WERI-Rb-1 (cell line): ENCODE measurements around the gene ALB.

Source experiments
- DNase-seq: peaks from one replicate; pipeline ENCODE4 v3.0.0-alpha.2; 2020
- H3K27ac ChIP-seq: fragments of 250-450 bp; sonication (Bioruptor Pico); 2 replicates; pipeline ENCODE4 v1.5.1; 2020; ENCODE audit warnings: mild to moderate bottlenecking, moderate library complexity
- H3K27me3 ChIP-seq: fragments of 250-450 bp; sonication (Bioruptor Pico); 2 replicates; pipeline ENCODE4 v1.5.1; 2021; ENCODE audit warnings: mild to moderate bottlenecking, low read depth, moderate library complexity; ENCODE audit not compliant: insufficient read depth, severe bottlenecking
- H3K36me3 ChIP-seq: fragments of 250-450 bp; sonication (Bioruptor Pico); 2 replicates; pipeline ENCODE4 v1.5.1; 2020; ENCODE audit warnings: mild to moderate bottlenecking, moderate library complexity
- H3K4me3 ChIP-seq: 2 replicates; pipeline ENCODE4 v1.5.1; 2011; ENCODE audit warnings: low read depth, mild to moderate bottlenecking, control low read depth, low read length
- H3K9me3 ChIP-seq: fragments of 250-450 bp; sonication (Bioruptor Pico); 2 replicates; pipeline ENCODE4 v1.5.1; 2021; ENCODE audit warnings: mild to moderate bottlenecking, moderate library complexity; ENCODE audit not compliant: severe bottlenecking
- TF ChIP-seq, protein P1 (sequence below): IDR thresholded peaks from 2 replicates; pipeline ENCODE4 v1.5.1; 2011; ENCODE audit warnings: low read depth, mild to moderate bottlenecking, control low read depth, inconsistent platforms, low read length

The ALB gene

DNA sequence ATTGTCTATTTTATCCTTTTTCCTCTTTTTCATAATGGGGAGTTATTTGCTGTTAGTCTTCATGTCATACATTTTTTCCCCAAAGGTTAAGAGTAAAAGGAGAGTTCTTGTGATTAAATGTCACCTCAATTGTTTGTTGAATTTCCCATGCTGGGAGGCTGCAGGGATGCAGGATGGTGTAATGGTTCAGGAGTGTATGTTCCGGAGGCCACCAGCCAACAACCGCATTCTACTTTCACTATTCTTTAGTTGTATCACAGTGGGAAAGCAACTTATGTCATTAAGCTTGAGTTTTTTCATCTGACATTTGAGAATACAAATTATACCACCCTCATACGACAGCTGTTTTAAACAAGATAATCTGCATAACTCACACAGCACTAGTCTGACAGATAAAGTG, 47.3 kb downstream of the ALB start:
- no peak overlapping the region for H3K27ac ChIP-seq
- DNase-seq = no peak
- no peak overlapping the region for H3K4me3 ChIP-seq
- TF ChIP-seq, protein P1, sequence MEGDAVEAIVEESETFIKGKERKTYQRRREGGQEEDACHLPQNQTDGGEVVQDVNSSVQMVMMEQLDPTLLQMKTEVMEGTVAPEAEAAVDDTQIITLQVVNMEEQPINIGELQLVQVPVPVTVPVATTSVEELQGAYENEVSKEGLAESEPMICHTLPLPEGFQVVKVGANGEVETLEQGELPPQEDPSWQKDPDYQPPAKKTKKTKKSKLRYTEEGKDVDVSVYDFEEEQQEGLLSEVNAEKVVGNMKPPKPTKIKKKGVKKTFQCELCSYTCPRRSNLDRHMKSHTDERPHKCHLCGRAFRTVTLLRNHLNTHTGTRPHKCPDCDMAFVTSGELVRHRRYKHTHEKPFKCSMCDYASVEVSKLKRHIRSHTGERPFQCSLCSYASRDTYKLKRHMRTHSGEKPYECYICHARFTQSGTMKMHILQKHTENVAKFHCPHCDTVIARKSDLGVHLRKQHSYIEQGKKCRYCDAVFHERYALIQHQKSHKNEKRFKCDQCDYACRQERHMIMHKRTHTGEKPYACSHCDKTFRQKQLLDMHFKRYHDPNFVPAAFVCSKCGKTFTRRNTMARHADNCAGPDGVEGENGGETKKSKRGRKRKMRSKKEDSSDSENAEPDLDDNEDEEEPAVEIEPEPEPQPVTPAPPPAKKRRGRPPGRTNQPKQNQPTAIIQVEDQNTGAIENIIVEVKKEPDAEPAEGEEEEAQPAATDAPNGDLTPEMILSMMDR = no peak
- H3K27me3 ChIP-seq = no peaks in the 10 kb centered on the region
- no peaks in the 10 kb centered on the region for H3K36me3 ChIP-seq
- no peaks in the 10 kb centered on the region for H3K9me3 ChIP-seq

DNA sequence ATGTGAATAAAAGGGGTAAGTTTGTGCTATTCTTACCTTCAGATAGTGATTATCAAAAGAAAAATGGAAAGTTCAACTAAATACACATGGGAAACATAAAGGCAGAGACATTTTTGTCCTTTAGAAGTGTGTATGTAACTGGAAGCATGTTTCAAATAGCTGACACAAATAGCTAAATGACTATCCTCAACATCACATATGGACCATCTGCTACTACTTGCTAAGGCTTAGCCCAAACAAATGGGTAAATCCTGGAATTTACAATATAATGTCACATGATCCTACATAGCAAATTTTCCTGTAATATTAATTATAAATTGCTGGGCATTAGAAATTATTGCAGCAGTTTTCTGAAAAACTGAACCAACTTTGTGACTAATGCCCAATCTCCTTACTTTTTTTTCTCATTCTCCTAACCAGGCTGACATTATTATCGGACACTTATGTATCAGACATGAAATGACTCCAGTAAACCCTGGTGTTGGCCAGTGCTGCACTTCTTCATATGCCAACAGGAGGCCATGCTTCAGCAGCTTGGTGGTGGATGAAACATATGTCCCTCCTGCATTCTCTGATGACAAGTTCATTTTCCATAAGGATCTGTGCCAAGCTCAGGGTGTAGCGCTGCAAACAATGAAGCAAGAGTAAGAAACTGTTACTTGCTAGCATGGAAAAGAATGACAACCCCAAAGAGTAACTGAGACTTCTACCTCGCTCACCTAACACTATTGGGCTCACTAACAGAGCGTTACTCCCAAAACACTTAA, 48.1 kb downstream of the ALB start:
- TF ChIP-seq, protein P1 = no peak
- DNase-seq = no peak
- Histone ChIP-seq H3K9me3 (no peaks in the 10 kb centered on the region), H3K4me3 (no peak overlapping the region), H3K27me3 (no peaks in the 10 kb centered on the region), H3K36me3 (no peaks in the 10 kb centered on the region), H3K27ac (no peak overlapping the region)

DNA sequence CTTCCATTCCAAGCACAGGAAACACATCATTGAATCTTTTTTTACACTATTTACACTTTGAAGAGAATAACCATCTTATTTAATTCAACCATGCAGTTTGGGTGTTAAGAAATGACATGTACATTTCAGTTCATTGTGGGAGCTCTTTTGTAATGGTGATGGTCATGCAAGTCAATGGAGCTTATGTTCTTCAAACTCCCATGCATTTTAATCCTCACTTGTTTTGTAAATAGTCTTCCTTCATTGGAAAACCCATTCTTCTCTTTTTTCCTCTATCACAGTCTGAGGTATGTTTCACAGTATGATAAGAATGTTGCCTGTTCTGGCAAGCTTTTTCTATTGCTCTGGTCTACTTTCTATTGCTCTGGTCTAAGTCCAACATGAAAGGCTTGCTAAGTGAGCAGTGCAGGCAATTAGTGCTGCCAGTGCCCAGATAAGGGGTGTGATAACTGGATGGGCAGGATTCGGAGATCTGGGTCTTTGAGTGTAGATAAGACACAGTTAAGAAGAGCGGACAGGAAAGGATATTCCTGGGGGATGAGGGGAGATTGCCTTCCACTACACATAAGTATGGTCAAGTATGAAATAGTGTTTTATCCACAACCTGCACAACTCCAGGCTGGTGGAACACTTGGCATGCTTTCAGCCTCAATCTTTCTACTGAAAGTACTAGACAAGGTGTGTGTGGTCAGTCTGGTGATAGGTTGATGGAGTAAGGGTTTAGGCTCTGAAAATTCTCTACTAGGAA, 49.0 kb downstream of the ALB start:
- no peak overlapping the region for H3K4me3 ChIP-seq

DNA sequence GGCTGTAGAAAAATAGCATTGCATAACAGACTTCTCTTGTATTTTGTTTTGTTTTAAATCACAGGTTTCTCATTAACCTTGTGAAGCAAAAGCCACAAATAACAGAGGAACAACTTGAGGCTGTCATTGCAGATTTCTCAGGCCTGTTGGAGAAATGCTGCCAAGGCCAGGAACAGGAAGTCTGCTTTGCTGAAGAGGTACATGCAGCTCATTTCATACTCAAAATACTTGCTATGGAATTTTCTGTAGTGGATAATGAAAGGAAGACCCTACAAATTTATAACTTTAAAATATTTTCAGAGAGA, 49.6 kb downstream of the ALB start:
- Histone ChIP-seq H3K4me3 (no peak overlapping the region), H3K9me3 (no peaks in the 10 kb centered on the region), H3K36me3 (no peaks in the 10 kb centered on the region), H3K27me3 (no peaks in the 10 kb centered on the region), H3K27ac (no peak overlapping the region)
- TF ChIP-seq, protein P1 = no peak
- no peak for DNase-seq

More for the DNA sequence above, 49.0 kb downstream of the ALB start:
- no peak for DNase-seq
- no peaks in the 10 kb centered on the region for H3K27me3 ChIP-seq
- TF ChIP-seq, protein P1 = no peak
- H3K9me3 ChIP-seq = no peaks in the 10 kb centered on the region
- no peak overlapping the region for H3K27ac ChIP-seq
- H3K36me3 ChIP-seq = no peaks in the 10 kb centered on the region

DNA sequence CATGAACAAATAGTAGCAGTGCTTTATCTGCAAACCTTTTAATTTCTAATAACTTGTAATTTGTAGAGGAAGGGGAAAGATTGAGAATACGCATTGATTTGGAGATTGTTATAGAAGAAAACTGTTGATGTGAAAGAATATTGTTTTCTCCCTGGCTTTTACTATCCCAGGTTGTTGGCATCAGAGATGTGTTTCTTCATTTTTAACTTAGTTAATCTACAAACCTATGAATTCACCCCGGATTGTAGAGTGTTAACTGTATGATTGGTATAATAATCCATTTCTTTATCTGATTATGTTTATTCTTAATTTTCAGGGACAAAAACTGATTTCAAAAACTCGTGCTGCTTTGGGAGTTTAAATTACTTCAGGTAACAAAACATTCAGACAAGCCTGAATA, 50.8 kb downstream of the ALB start:
- H3K36me3 ChIP-seq = no peaks in the 10 kb centered on the region
- H3K4me3 ChIP-seq = no peak overlapping the region
- H3K27me3 ChIP-seq = no peaks in the 10 kb centered on the region
- no peak for DNase-seq
- H3K27ac ChIP-seq = no peak overlapping the region
- H3K9me3 ChIP-seq = no peaks in the 10 kb centered on the region
- TF ChIP-seq, protein P1 = no peak
